Testis (tissue), 2 donors: Measurements from ENCODE around the gene CHCHD6.

Experiments used
- CTCF ChIP-seq, 3 experiments: fragments of 450-650 bp in 2 of 3; fragments of 200-600 bp in 1 of 3; sonication (generic) in 1 of 3; IDR thresholded peaks; one replicate each; pipeline ENCODE4 v1.5.1; 2016 to 2019; ENCODE audit warnings: antibody characterized with exemption in 3 of 3, mild to moderate bottlenecking in 2 of 3, moderate library complexity in 1 of 3
- POLR2A ChIP-seq: fragments of 450-650 bp; IDR thresholded peaks from one replicate; pipeline ENCODE4 v1.6.1; 2017; ENCODE audit warnings: antibody characterized with exemption, mild to moderate bottlenecking, moderate library complexity

DNA sequence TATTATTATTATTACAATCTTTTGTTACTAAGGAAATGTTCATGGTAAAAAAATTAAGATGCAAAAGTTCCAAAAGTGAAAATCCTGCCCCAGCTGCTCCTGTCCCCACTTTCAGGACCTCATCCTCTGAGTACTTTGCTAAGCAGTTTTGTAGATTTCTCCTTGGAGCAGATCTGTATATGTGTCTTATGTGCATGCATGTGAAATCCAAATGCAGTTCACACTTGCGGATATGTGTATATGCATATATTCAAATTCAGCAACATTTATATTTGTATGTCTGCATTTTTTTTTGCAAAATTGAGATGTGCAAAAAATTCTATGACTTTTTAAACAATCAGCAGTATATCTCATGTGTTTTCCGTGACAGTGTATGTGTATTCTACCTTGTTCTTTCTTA is 19.2 kb downstream of the CHCHD6 start:
- TF ChIP-seq CTCF (IDR thresholded peaks at IDR 0.05) (no peak), POLR2A (no peak)
